WTC11 (cell line): Measurements from ENCODE around the gene PTPRH. TPM values are rescaled to one million over a fixed set of nuclear protein-coding genes. Genes with fewer than 3 reads are reported as not detected.

ENCODE experiments used
- ATAC-seq: fragments of 200-7000 bp; cut with Tn5 transposase; 2 replicates; pipeline ENCODE4 v1.10.0; 2021; ENCODE audit warnings: mild to moderate bottlenecking, moderate library complexity
- CTCF ChIA-PET: fragments of 300-600 bp; sonication (Branson Sonifier 250); formaldehyde crosslinking; loops from one replicate; lab custom pipeline; 2021; ENCODE audit warnings: antibody characterized with exemption; lab: Charles Lee
- POLR2A ChIA-PET: fragments of 350-600 bp; sonication (Branson Sonifier 250); formaldehyde crosslinking; loops from one replicate; lab custom pipeline; 2021; ENCODE audit warnings: antibody characterized with exemption; lab: Charles Lee
- DNase-seq: peaks from one replicate; pipeline ENCODE4 v3.0.0; 2021; ENCODE audit warnings: low spot score
- H3K27ac Mint-ChIP-seq: 2 replicates; pipeline ENCODE4 v1.8.0; 2021; ENCODE audit warnings: mixed read lengths
- H3K27me3 Mint-ChIP-seq: 2 replicates; pipeline ENCODE4 v1.8.0; 2021; ENCODE audit warnings: low read depth, mild to moderate bottlenecking, moderate library complexity, mixed read lengths
- H3K36me3 Mint-ChIP-seq: 2 replicates; pipeline ENCODE4 v1.8.0; 2021; ENCODE audit warnings: mixed read lengths
- H3K4me1 Mint-ChIP-seq: 2 replicates; pipeline ENCODE4 v1.8.0; 2022; ENCODE audit warnings: mixed read lengths
- H3K4me3 Mint-ChIP-seq: 2 replicates; pipeline ENCODE4 v1.8.0; 2021; ENCODE audit warnings: mild to moderate bottlenecking, moderate library complexity, mixed read lengths
- H3K9me3 Mint-ChIP-seq: 2 replicates; pipeline ENCODE4 v1.8.0; 2021; ENCODE audit warnings: mixed read lengths
- ATF1 ChIP-seq: sonication (generic); formaldehyde crosslinking; IDR thresholded peaks from 2 replicates; pipeline ENCODE4 v1.8.1; 2023; ENCODE audit warnings: mild to moderate bottlenecking, moderate library complexity, missing genetic modification reagents
- EMX1 ChIP-seq: fragments of 250-450 bp; sonication (Bioruptor Pico); IDR thresholded peaks from 2 replicates; pipeline ENCODE4 v1.8.0; 2021; ENCODE audit warnings: mild to moderate bottlenecking
- IRF2 ChIP-seq: sonication (generic); formaldehyde crosslinking; IDR thresholded peaks from 2 replicates; pipeline ENCODE4 v1.8.0; 2022; ENCODE audit warnings: low read depth, missing genetic modification reagents, borderline replicate concordance
- JAZF1 ChIP-seq: fragments of 250-450 bp; sonication (Bioruptor Pico); IDR thresholded peaks from 2 replicates; pipeline ENCODE4 v1.9.0; 2021; ENCODE audit warnings: moderate library complexity, mild to moderate bottlenecking, inconsistent platforms
- MYBL2 ChIP-seq: sonication (generic); formaldehyde crosslinking; IDR thresholded peaks from 2 replicates; pipeline ENCODE4 v1.8.1; 2023; ENCODE audit warnings: mild to moderate bottlenecking, moderate library complexity, missing genetic modification reagents
- NFATC4 ChIP-seq: fragments of 250-450 bp; sonication (Bioruptor Pico); IDR thresholded peaks from 2 replicates; pipeline ENCODE4 v1.9.0; 2021; ENCODE audit warnings: mild to moderate bottlenecking
- NR1H2 ChIP-seq: sonication (generic); formaldehyde crosslinking; IDR thresholded peaks from 2 replicates; pipeline ENCODE4 v1.9.0; 2021; ENCODE audit warnings: mild to moderate bottlenecking, moderate library complexity, missing genetic modification reagents
- RELA ChIP-seq: sonication (generic); formaldehyde crosslinking; IDR thresholded peaks from 2 replicates; pipeline ENCODE4 v1.8.1; 2022; ENCODE audit warnings: missing genetic modification reagents, mild to moderate bottlenecking, borderline replicate concordance
- RORB ChIP-seq: fragments of 250-450 bp; sonication (Bioruptor Pico); IDR thresholded peaks from 2 replicates; pipeline ENCODE4 v1.9.0; 2021; ENCODE audit warnings: mild to moderate bottlenecking
- SMAD3 ChIP-seq: sonication (generic); formaldehyde crosslinking; IDR thresholded peaks from 2 replicates; pipeline ENCODE4 v1.8.0; 2022; ENCODE audit warnings: missing genetic modification reagents, mild to moderate bottlenecking, borderline replicate concordance
- SOX15 ChIP-seq: fragments of 250-450 bp; sonication (Bioruptor Pico); IDR thresholded peaks from 2 replicates; pipeline ENCODE4 v1.9.0; 2021; ENCODE audit warnings: mild to moderate bottlenecking
- ZBTB21 ChIP-seq: sonication (generic); formaldehyde crosslinking; IDR thresholded peaks from 2 replicates; pipeline ENCODE4 v1.8.1; 2023; ENCODE audit warnings: mild to moderate bottlenecking, missing genetic modification reagents, borderline replicate concordance
- ZNF121 ChIP-seq: sonication (generic); formaldehyde crosslinking; IDR thresholded peaks from 2 replicates; pipeline ENCODE4 v1.8.0; 2023; ENCODE audit warnings: missing genetic modification reagents
- ZNF671 ChIP-seq: fragments of 250-450 bp; sonication (Bioruptor Pico); IDR thresholded peaks from 2 replicates; pipeline ENCODE4 v1.8.0; 2021; ENCODE audit warnings: mild to moderate bottlenecking
- total RNA-seq: library from RNA; stranded (reverse); gene quantifications from 3 replicates; pipeline ENCODE4 v1.2.3, GENCODE V29; 2021
- TF ChIP-seq, protein P1 (sequence below): sonication (generic); formaldehyde crosslinking; IDR thresholded peaks from 2 replicates; pipeline ENCODE4 v1.8.0; 2022; ENCODE audit warnings: mild to moderate bottlenecking, missing genetic modification reagents
- TF ChIP-seq, protein P2 (sequence below): fragments of 250-450 bp; sonication (Bioruptor Pico); conservative IDR thresholded peaks from 2 replicates; pipeline ENCODE4 v1.9.0; 2021; ENCODE audit warnings: mild to moderate bottlenecking
- TF ChIP-seq, protein P3 (sequence below): sonication (generic); formaldehyde crosslinking; IDR thresholded peaks from 2 replicates; pipeline ENCODE4 v1.8.1; 2022; ENCODE audit warnings: mild to moderate bottlenecking, moderate library complexity, missing genetic modification reagents
- TF ChIP-seq, protein P4 (sequence below): sonication (generic); formaldehyde crosslinking; IDR thresholded peaks from 2 replicates; pipeline ENCODE4 v1.8.1; 2022; ENCODE audit warnings: low read depth, missing genetic modification reagents, borderline replicate concordance
- TF ChIP-seq, protein P5 (sequence below): sonication (generic); formaldehyde crosslinking; IDR thresholded peaks from 2 replicates; pipeline ENCODE4 v1.8.1; 2023; ENCODE audit warnings: mild to moderate bottlenecking, missing genetic modification reagents
- TF ChIP-seq, protein P6 (sequence below): sonication (generic); formaldehyde crosslinking; IDR thresholded peaks from 2 replicates; pipeline ENCODE4 v1.8.0; 2022; ENCODE audit warnings: mild to moderate bottlenecking, missing genetic modification reagents

Gene PTPRH
- total RNA-seq, 1 experiment from 2014 or later: 0.63 TPM

DNA sequence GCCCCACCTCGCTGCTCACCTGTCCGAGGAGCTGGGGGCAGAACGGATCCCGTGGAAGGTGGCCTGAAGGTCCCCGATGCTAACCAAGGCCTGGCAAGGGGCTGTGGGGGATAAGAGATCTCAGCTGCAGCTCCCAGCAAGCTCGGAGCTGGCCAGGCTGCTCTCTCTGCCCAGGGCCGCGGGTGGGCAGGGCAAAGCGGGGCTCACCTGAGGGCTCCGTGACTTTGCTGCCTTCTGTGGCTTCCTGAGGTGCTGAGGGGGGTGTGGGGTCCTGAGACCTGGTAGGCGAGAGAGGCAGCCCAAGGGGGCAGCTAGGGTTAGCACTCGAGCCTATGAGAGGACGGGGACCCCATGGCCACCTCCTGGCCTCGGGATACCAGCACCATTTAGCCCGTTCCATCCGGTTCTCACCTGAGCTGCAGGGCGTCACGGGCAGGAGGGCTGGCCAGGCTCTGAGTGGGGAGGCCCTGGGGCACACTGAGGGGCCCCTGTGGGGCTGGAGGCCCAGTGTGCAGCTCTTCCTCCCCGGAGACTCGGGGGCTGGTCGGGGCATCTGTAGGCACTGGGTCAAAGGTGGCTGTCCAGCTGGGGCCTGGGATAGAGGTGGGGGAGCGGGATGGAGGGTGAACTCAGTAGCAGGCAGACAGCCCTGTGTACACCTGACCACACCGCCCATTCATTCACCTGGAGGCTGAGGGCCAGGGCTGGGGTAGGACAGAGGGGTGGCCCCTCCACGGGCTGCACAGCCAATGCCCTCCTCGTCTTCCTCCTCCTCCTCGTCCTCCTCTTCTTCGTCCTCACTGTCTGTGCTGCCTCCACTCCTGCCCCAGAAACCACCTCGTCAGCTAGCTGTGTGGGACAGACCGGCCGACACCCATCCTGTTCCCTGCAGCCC, 22.3 kb upstream of the PTPRH start:
- H3K27ac Mint-ChIP-seq: no peak overlapping the region
- no peak overlapping the region for H3K4me3 Mint-ChIP-seq
- no peak for DNase-seq
- ChIA-PET POLR2A (no interaction called here), CTCF (interaction anchor here (1.2 kb wide), 1 partner anchor 66 kb away, joined by 3 read pairs; the partner anchor contains the start of gene DNAAF3)
- ATAC-seq: no peak
- no peaks in the 10 kb centered on the region for H3K4me1 Mint-ChIP-seq
- H3K9me3 Mint-ChIP-seq: no peaks in the 10 kb centered on the region
- TF ChIP-seq NFATC4: no peak
- H3K27me3 Mint-ChIP-seq: no peaks in the 10 kb centered on the region
- peaks cover 26% of the 10 kb centered on the region for H3K36me3 Mint-ChIP-seq

DNA sequence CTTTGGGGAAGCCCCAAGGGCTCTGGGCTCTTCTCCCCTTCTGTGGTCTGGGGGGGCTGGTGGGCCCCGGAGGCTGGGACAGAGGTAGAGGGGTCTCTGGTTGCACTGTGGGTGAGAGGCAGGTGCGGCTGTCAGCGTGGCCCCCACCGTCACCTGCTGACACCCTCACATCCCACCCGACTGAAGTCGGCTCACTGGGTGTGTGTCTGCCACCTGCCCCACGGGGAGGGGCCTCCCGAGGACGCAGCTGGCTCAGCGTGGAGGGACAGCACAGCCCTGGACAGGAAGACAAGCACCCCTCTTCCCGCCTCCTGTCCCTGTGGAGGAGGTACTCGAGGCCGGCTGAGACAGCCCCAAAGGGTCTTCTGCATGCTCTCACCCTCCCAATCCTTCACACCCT, 21.5 kb upstream of the PTPRH start:
- H3K27me3 Mint-ChIP-seq: no peaks in the 10 kb centered on the region
- H3K27ac Mint-ChIP-seq: no peak overlapping the region
- H3K4me3 Mint-ChIP-seq: no peak overlapping the region

More for the DNA sequence above, 21.5 kb upstream of the PTPRH start:
- ATAC-seq (no peak), DNase-seq (no peak)
- Mint-ChIP-seq H3K9me3 (no peaks in the 10 kb centered on the region), H3K36me3 (peaks cover 17% of the 10 kb centered on the region), H3K4me1 (no peaks in the 10 kb centered on the region)
- CTCF ChIA-PET: interaction anchor here (1.2 kb wide), 1 partner anchor 65 kb away, joined by 3 read pairs; the partner anchor contains the start of gene DNAAF3
- TF ChIP-seq NR1H2 (CRISPR knock-in tag) (no peak), RORB (CRISPR knock-in tag) (no peak), EMX1 (CRISPR knock-in tag) (no peak), SMAD3 (CRISPR knock-in tag) (no peak), ZNF671 (CRISPR knock-in tag) (no peak), ZNF121 (CRISPR knock-in tag) (no peak), RELA (CRISPR knock-in tag) (no peak), SOX15 (CRISPR knock-in tag) (no peak), MYBL2 (no peak), JAZF1 (CRISPR knock-in tag) (no peak), IRF2 (CRISPR knock-in tag) (no peak), ATF1 (CRISPR knock-in tag) (no peak), ZBTB21 (CRISPR knock-in tag) (no peak)
- TF ChIP-seq, protein P1, sequence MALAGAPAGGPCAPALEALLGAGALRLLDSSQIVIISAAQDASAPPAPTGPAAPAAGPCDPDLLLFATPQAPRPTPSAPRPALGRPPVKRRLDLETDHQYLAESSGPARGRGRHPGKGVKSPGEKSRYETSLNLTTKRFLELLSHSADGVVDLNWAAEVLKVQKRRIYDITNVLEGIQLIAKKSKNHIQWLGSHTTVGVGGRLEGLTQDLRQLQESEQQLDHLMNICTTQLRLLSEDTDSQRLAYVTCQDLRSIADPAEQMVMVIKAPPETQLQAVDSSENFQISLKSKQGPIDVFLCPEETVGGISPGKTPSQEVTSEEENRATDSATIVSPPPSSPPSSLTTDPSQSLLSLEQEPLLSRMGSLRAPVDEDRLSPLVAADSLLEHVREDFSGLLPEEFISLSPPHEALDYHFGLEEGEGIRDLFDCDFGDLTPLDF (CRISPR knock-in tag): no peak
- TF ChIP-seq, protein P2, sequence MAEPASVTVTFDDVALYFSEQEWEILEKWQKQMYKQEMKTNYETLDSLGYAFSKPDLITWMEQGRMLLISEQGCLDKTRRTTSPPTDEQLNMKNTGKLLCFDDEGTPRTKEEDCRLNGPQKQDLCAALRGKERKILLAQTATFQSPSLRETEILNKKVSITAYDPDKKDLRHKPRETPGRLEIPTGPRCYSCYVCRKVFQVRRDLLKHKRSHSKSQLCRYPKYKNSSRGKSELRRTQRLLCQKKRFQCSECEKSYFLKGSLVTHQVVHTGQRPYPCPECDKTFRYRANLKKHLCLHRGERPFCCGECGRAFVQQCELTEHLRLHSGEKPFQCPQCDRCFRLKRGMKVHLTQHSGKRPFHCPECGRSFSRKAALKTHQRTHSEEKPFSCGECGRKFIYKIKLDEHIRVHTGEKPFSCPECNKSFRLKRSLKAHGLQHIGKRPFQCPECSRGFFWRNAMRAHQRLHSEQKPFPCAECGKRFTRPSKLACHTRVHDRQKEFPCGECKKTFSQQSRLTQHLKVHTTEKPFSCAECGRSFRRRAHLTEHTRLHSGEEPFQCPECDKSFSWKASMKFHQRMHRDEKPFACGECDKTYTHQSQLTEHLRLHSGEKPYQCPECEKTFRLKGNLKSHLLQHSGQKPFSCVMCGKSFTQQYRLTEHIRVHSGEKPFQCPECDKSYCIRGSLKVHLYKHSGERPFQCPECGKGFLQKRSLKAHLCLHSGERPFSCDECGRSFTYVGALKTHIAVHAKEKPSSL (CRISPR knock-in tag): no peak
- TF ChIP-seq, protein P3, sequence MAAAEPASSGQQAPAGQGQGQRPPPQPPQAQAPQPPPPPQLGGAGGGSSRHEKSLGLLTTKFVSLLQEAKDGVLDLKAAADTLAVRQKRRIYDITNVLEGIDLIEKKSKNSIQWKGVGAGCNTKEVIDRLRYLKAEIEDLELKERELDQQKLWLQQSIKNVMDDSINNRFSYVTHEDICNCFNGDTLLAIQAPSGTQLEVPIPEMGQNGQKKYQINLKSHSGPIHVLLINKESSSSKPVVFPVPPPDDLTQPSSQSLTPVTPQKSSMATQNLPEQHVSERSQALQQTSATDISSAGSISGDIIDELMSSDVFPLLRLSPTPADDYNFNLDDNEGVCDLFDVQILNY: no peak
- TF ChIP-seq, protein P4, sequence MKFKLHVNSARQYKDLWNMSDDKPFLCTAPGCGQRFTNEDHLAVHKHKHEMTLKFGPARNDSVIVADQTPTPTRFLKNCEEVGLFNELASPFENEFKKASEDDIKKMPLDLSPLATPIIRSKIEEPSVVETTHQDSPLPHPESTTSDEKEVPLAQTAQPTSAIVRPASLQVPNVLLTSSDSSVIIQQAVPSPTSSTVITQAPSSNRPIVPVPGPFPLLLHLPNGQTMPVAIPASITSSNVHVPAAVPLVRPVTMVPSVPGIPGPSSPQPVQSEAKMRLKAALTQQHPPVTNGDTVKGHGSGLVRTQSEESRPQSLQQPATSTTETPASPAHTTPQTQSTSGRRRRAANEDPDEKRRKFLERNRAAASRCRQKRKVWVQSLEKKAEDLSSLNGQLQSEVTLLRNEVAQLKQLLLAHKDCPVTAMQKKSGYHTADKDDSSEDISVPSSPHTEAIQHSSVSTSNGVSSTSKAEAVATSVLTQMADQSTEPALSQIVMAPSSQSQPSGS: no peak
- TF ChIP-seq, protein P5, sequence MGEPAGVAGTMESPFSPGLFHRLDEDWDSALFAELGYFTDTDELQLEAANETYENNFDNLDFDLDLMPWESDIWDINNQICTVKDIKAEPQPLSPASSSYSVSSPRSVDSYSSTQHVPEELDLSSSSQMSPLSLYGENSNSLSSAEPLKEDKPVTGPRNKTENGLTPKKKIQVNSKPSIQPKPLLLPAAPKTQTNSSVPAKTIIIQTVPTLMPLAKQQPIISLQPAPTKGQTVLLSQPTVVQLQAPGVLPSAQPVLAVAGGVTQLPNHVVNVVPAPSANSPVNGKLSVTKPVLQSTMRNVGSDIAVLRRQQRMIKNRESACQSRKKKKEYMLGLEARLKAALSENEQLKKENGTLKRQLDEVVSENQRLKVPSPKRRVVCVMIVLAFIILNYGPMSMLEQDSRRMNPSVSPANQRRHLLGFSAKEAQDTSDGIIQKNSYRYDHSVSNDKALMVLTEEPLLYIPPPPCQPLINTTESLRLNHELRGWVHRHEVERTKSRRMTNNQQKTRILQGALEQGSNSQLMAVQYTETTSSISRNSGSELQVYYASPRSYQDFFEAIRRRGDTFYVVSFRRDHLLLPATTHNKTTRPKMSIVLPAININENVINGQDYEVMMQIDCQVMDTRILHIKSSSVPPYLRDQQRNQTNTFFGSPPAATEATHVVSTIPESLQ (CRISPR knock-in tag): no peak
- TF ChIP-seq, protein P6, sequence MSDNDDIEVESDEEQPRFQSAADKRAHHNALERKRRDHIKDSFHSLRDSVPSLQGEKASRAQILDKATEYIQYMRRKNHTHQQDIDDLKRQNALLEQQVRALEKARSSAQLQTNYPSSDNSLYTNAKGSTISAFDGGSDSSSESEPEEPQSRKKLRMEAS: no peak
- POLR2A ChIA-PET: no interaction called here
